Measurements from ENCODE around the gene PATE2.

Gene PATE2

DNA sequence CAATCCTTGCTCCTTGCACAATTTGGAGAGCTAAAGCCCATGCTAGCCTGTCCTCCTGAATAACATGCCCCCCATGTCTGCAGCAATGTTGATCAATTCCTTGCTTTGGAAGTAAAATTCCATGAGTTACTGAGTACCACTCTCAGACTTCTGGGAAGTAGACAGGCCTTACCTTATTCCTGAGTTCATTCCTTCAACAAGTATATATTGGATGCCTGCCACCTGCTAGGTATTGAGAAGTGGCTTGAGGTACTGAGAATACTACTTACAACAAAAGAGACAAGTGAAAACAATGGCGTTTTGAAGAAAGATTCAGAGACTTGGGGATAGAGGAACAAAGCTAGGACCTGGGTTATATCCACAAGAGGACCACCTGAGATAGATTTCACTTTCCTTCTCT is 12.4 kb downstream of the PATE2 start:
- no peak overlapping the region for H3K27ac ChIP-seq (ENCODE audit: low read length)
- H3K79me2 ChIP-seq (ENCODE audit: insufficient read depth, low read length): no peaks in the 10 kb centered on the region
- no peak overlapping the region for H2AFZ ChIP-seq (ENCODE audit: low read depth, low read length)
- no peak for TF ChIP-seq CTCF (IDR thresholded peaks at IDR 0.05; ENCODE audit: borderline replicate concordance, extremely low read depth, low read length, poor library complexity, severe bottlenecking)
- no peak for TF ChIP-seq EZH2 (IDR thresholded peaks at IDR 0.05; ENCODE audit: borderline replicate concordance, low read depth, low read length, severe bottlenecking)
- H3K9ac ChIP-seq (ENCODE audit: low read depth, low read length): no peak overlapping the region
- DNase-seq (no peak), ATAC-seq (ENCODE audit: insufficient read depth, low read depth) (no peak)
- no peaks in the 10 kb centered on the region for H3K36me3 ChIP-seq (ENCODE audit: insufficient read depth, low read length)
- no peaks in the 10 kb centered on the region for H4K20me1 ChIP-seq (ENCODE audit: insufficient read depth, low read length)
- H3K4me3 ChIP-seq (ENCODE audit: low read depth in 1 of 2, low read length in 2 of 2): no peak overlapping the region
- H3K9me3 ChIP-seq (ENCODE audit: insufficient read depth, low read length, severe bottlenecking): no peaks in the 10 kb centered on the region
- no peaks in the 10 kb centered on the region for H3K4me1 ChIP-seq (ENCODE audit: insufficient read depth, low read length)
- H3K4me2 ChIP-seq (ENCODE audit: insufficient read depth, low read length): no peak overlapping the region
- peaks cover 29% of the 10 kb centered on the region for H3K27me3 ChIP-seq (ENCODE audit: insufficient read depth, low read length, poor library complexity)

DNA sequence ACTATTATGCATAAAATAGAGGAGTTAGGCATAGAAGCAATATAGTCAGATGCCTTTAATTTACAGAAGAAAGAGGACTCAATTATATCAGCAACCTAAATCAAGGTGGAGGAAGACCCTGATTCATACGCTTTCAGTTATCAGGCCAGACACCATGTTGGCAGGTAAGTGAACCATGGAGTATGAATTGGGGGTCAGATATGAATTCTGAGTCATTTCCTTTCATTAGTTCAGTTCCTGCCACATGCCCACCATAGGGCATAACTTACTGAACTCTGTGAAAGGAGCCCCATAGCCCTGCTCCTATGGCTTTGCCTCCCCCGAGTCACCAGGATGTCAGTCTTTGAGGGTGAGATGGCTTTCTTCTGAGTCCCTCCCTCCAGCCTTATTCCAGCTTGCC is 15.1 kb downstream of the PATE2 start:
- H4K20me1 ChIP-seq (ENCODE audit: insufficient read depth, low read length): no peaks in the 10 kb centered on the region
- TF ChIP-seq EZH2 (IDR thresholded peaks at IDR 0.05; ENCODE audit: borderline replicate concordance, low read depth, low read length, severe bottlenecking): no peak
- no peak for TF ChIP-seq CTCF (IDR thresholded peaks at IDR 0.05; ENCODE audit: borderline replicate concordance, extremely low read depth, low read length, poor library complexity, severe bottlenecking)
- no peaks in the 10 kb centered on the region for H3K79me2 ChIP-seq (ENCODE audit: insufficient read depth, low read length)
- DNase-seq (no peak), ATAC-seq (ENCODE audit: insufficient read depth, low read depth) (no peak)
- H3K27me3 ChIP-seq (ENCODE audit: insufficient read depth, low read length, poor library complexity): peaks cover 31% of the 10 kb centered on the region
- no peak overlapping the region for H3K9ac ChIP-seq (ENCODE audit: low read depth, low read length)
- no peak overlapping the region for H2AFZ ChIP-seq (ENCODE audit: low read depth, low read length)
- no peaks in the 10 kb centered on the region for H3K9me3 ChIP-seq (ENCODE audit: insufficient read depth, low read length, severe bottlenecking)
- no peaks in the 10 kb centered on the region for H3K4me1 ChIP-seq (ENCODE audit: insufficient read depth, low read length)
- no peak overlapping the region for H3K4me2 ChIP-seq (ENCODE audit: insufficient read depth, low read length)
- no peak overlapping the region for H3K27ac ChIP-seq (ENCODE audit: low read length)
- H3K4me3 ChIP-seq (ENCODE audit: low read depth in 1 of 2, low read length in 2 of 2): no peak overlapping the region
- H3K36me3 ChIP-seq (ENCODE audit: insufficient read depth, low read length): no peaks in the 10 kb centered on the region

DNA sequence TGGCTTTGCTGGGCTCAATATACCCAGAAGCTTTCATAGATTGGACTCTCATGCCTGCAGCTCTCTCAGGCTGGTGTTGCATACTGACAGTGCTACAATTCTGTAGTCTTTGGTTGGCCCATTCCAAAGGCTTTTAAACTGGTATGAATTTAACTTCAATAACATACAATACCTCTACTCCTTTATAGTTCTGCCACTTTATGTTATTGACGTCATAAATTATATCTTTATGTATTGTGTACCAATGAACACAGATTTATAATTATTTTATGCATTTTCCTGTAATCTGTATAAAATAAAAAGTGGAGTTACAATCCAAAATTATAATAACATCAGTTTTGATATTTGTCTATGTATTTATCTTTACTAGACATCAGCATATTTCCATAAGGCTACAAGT is 16.2 kb downstream of the PATE2 start:
- Histone ChIP-seq H3K4me1 (ENCODE audit: insufficient read depth, low read length) (no peaks in the 10 kb centered on the region), H4K20me1 (ENCODE audit: insufficient read depth, low read length) (no peaks in the 10 kb centered on the region), H3K9me3 (ENCODE audit: insufficient read depth, low read length, severe bottlenecking) (no peaks in the 10 kb centered on the region), H2AFZ (ENCODE audit: low read depth, low read length) (no peak overlapping the region), H3K27me3 (ENCODE audit: insufficient read depth, low read length, poor library complexity) (peaks cover 26% of the 10 kb centered on the region), H3K4me3 (ENCODE audit: low read depth in 1 of 2, low read length in 2 of 2) (no peak overlapping the region), H3K9ac (ENCODE audit: low read depth, low read length) (no peak overlapping the region), H3K79me2 (ENCODE audit: insufficient read depth, low read length) (no peaks in the 10 kb centered on the region), H3K4me2 (ENCODE audit: insufficient read depth, low read length) (no peak overlapping the region), H3K27ac (ENCODE audit: low read length) (no peak overlapping the region), H3K36me3 (ENCODE audit: insufficient read depth, low read length) (no peaks in the 10 kb centered on the region)
- no peak for ATAC-seq (ENCODE audit: insufficient read depth, low read depth)
- TF ChIP-seq CTCF (IDR thresholded peaks at IDR 0.05; ENCODE audit: borderline replicate concordance, extremely low read depth, low read length, poor library complexity, severe bottlenecking) (no peak), EZH2 (IDR thresholded peaks at IDR 0.05; ENCODE audit: borderline replicate concordance, low read depth, low read length, severe bottlenecking) (no peak)
- no peak for DNase-seq

- no peaks in the 10 kb centered on the region for H3K9me3 ChIP-seq (ENCODE audit: insufficient read depth, low read length, severe bottlenecking)
These were observed 22.6 kb downstream of the PATE2 start for GRCh38 chr11:125756050-125756449.

More at GRCh38 chr11:125756050-125756449, 22.6 kb downstream of the PATE2 start:
- Histone ChIP-seq H3K36me3 (ENCODE audit: insufficient read depth, low read length) (no peaks in the 10 kb centered on the region), H3K9ac (ENCODE audit: low read depth, low read length) (no peak overlapping the region), H3K4me1 (ENCODE audit: insufficient read depth, low read length) (no peaks in the 10 kb centered on the region), H4K20me1 (ENCODE audit: insufficient read depth, low read length) (no peaks in the 10 kb centered on the region), H3K4me3 (ENCODE audit: low read depth in 1 of 2, low read length in 2 of 2) (no peak overlapping the region), H3K27ac (ENCODE audit: low read length) (no peak overlapping the region), H3K27me3 (ENCODE audit: insufficient read depth, low read length, poor library complexity) (peaks cover 10% of the 10 kb centered on the region), H3K79me2 (ENCODE audit: insufficient read depth, low read length) (no peaks in the 10 kb centered on the region), H3K4me2 (ENCODE audit: insufficient read depth, low read length) (no peak overlapping the region), H2AFZ (ENCODE audit: low read depth, low read length) (no peak overlapping the region)
- TF ChIP-seq EZH2 (IDR thresholded peaks at IDR 0.05; ENCODE audit: borderline replicate concordance, low read depth, low read length, severe bottlenecking): no peak
- no peak for TF ChIP-seq CTCF (IDR thresholded peaks at IDR 0.05; ENCODE audit: borderline replicate concordance, extremely low read depth, low read length, poor library complexity, severe bottlenecking)
- ATAC-seq (ENCODE audit: insufficient read depth, low read depth): no peak
- DNase-seq: no peak

Measured in DND-41 (cell line).